ENCODE measurements around the gene SLC37A2.

DNA sequence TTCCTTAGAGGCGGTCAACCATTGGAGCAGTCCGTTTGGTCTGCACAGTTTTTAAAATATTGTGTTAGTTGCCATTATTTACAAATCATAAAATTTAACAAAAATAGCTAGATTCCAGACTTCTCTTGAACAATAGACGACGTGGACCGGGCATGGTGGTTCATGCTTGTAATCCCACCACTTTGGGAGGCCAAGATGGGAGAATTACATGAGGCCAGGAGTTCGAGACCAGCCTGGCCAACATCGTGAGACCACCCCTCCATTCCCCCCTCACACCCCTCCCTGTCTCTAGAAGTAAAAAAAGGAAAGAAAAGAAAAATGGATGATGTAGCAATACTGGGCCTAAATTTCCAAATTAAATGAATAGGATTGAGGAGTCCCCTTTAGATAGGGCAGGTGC lies 965 bp downstream of the SLC37A2 start:
- TF ChIP-seq POLR2A (IDR thresholded peaks at IDR 0.05): no peak
- TF ChIP-seq CTCF (IDR thresholded peaks at IDR 0.05): no peak
